Activated naive CD4-positive, alpha-beta T cell treated with Interleukin-2 at 50 U/mL for 16 hours (primary cell): ENCODE measurements around the gene FAXC.
"Not testable (repeated sequence)": the region's sequence is repeated elsewhere in the genome, so short reads cannot be mapped to it uniquely, and the experiment has no call there.

Source experiments
- DNase-seq: peaks from one replicate; pipeline ENCODE4 v3.0.0-alpha.2; 2020

FAXC gene

DNA sequence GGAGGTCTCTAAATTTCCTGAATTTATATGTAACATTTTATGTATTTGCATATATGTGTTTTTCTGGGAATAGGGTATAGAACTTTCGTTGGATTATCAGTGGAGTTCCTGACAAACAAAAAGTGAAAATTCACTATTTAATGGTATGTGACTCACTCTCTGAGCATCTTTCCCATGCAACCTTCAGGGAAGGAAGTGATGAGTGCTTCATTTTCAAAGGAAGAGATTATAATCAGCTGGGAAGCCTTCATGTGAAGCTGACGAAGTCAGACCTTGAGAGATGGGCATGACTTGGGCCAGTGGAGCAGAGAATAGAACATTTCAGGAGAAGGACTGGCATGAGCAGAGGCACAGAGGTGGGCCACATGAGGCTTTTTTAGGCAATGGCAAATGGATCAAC, 72.7 kb downstream of the FAXC start:
- no peak for DNase-seq

DNA sequence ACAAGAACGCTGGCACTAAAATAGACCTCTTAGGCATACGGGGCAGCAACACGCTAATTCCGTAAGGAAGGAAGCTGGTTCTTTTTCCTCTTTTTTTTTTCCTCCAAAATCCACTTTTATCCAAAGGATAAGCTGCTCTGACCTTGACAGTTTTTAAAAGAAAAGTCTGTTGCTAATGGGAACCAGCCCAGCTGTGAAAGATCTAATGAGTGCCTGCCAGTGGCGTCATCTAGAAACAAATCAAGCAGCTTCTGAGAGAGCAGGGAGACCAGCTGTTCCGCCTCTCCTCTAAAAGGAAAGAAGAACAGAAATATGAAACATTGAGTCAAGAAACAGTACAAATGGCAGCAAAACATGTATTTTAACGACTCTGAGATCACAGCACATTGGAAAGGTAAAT, 78.6 kb downstream of the FAXC start:
- no peak for DNase-seq

DNA sequence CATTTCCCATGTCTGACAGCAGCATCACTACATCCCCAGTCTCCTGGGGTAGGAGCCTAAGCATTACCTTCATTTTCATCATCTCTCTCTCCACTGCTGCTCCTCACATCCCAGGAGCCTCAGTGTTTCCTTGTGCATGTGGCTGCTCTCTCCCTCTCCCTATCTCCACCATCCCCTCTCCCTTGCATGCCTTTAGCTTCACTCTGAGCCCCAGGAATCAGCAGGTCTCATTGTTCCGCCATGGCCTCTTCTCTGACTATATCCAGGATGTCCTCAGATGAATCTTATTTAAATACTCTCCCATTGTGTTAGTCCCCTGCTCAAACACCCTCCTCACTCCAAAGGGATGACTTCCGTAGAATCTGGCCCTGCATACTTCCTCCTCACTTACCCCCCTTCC, 79.4 kb downstream of the FAXC start:
- DNase-seq = no peak

DNA sequence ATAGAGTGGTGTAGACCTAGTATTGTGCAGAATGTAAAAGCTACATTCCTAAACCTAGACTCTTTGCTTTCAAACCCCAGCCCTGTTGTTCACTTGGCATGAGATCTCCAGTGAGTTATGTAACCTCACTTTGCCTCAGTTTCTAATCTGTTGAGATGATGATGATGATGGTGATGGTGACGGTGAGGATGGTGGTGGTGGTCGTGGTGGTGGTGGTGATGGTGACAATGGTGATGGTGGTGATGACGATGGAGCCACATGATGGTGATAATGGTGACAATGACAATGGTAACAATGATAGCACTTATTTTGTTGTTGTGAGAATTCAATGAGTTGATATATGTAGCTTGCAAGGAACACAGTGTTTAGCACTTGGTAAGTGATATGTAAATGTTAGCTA, 80.3 kb downstream of the FAXC start:
- no peak for DNase-seq

DNA sequence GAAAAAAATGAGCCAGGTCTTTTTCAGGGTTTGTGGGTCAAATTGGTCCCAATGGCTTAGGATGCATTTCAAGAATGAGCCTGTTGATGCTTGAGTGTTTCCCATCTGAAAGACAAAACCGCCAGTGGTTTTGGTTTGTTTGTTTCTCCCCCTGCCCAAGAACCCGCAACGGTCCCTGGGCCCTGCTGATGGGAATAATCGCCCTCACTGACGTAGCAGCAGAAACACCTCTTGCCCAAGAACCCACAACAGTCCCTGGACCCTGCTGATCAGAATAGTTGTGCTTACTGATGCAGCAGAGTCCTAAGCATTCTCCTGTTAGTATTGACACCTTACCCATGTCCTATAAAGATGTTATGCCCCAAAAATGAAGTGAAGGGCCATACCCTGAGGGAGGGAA, 82.5 kb downstream of the FAXC start:
- DNase-seq = not testable (repeated sequence)

DNA sequence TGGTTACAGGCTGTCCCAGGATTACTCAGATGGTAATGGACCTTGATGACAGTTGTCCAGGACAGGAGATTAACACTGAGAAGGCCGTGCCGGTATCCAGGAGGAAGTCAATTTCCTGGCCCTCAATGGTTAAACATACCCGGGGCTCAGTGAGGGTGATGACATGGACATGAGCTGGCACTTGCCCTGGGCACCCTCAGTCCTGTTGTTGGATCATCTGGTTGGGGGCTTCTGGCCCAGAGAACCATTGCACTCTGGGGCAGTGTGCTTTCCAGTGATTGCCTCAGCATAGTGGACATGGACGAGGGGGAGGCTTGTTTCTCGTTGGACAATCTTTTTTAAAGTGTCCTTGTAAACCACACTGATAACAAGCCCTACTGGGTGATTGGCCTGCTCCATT, 84.0 kb downstream of the FAXC start:
- DNase-seq = not testable (repeated sequence)

DNA sequence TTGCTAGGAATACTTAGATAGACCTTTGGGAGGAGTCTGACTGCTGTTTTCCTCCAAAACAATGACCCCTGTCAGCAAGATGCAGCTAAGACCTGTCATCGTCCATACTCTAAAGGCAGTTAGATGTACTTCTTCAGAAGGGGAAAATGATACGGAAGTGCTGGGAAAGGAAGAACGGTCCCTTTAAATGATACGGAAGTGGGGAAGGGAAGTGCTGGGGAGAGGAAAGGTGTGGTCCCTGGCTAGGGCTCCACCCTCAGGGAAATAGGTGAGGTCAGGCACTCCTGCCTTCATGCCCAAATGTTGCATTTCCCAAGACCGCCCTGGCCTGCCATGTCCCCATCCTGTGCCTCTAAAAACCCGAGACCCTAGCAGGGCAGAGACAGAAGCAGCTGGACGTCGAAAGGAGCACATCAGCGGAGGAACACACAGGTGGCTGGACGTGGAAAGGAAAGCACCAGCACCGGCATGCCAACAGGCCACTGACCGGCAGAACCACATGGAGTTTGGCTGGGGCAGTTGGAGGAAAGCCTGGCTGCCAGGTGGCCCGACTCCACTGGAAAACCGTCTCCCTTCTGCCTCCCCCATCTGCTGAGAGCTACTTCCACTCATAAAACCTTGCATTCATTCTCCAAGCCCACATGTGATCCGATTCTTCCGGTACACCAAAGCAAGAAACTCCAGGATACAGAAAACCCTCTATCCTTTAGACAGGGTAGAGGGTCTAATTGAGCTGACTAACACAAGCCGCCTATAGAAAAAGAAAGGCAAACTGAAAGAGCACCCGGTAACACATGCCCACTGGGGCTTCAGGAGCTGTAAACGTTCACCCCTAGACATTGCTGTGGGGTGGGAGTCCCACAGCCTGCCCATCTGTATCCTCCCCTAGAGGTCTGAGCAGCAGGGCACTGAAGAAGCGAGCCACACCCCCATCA, 94.6 kb downstream of the FAXC start:
- no peak for DNase-seq

DNA sequence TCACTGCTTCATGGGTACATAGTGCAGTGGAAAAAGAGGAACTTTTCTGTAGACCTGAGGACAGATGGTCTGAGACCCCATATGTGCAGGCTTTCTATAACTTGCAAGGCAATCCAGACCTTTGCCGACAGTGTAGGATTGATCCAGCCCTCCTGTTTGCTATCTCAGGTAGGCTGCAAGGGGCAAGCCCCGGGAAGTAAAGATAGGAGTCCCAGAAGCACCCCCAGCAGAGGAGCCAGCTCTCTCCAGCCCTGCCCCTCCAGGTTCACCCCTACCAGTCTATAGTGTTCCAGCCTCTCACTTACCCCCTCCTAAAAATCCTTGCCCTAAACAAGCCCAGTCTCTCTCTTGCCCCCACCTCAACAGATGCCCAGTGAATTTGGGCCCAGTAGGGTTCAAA, 96.2 kb downstream of the FAXC start:
- DNase-seq = no peak

DNA sequence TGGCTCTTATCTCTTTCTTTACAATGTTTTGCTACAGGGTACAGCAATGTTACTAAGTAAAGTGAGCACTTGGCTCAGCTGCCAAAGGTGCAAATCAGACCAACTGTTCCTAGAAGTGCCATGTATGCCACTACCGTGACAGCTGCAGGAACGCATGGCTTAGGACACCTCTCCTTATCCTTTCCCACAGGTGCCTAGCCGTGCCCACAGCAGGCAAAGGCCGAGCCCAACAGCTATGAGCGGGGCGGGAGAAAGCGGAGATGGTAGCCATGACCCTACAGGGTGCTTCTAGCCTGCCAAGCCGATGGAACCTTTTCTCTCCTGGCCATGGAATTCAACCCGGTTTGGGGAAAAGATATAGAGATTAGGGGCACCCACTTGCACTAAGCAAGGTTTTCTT, 97.1 kb downstream of the FAXC start:
- DNase-seq = no peak

DNA sequence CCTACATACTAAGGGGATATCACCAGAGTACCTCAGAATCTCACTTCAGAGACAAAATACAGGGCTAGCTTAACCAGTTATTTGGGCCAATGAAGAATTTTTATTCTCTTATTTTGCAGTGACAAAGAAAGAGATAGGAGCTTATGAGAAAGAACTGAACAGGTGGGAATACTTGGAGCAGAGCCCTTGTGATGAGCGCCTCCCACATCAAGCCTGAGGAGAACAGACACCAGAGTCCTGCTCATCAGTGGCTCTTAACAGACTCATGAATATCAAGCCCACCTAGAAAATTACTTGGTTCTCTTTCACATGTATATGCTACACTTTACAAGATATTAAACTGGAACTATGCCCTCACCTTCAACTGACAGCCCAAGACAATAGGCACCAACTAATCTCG, 99.0 kb downstream of the FAXC start:
- no peak for DNase-seq

DNA sequence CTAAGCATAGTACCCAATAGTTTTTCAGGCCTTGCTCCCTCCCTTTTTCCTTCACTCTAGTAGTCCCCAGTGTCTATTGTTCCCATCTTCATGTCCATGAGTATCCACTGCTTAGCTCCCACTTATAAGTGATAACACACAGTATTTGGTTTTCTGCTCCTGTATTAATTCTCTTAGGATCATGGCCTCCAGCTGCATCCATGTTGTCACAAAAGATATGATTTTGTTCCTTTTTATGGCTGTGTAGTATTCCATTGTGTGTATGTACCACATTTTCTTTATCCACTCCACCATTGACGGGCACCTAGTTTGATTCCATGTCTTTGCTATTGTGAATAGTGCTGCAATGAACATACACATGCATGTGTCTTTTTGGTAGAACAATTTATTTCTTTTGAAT, 102.9 kb downstream of the FAXC start:
- no peak for DNase-seq

DNA sequence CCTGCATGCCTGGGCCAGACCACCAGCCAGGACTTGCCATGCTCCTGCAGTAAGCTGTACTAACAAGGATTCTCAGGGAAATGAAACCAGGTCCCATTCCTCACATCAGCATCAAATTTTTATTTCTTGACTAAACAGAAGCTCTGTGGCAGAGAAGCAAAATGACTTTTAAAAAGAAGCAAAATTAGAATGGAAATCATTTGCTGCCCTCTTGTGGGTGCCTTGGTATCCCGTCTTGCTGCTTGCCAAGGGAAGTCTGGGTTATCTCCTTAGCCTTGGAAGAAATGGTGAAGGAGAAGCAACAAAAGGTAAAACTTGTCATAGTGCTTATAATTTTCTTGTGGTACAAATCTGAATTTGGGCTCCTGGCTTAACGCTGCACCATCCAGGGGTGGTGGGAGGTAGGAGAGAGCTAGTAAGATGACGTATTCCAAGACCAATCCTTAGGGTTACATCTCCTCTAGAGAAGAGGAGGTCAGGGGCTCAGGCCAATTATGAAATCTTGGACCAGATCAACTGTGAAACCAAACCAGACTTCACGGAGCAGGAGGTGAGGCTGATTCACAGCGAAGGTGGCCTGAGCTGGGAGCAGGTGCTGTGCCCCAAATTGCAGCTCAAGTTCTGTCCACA, 107.5 kb downstream of the FAXC start:
- no peak for DNase-seq

DNA sequence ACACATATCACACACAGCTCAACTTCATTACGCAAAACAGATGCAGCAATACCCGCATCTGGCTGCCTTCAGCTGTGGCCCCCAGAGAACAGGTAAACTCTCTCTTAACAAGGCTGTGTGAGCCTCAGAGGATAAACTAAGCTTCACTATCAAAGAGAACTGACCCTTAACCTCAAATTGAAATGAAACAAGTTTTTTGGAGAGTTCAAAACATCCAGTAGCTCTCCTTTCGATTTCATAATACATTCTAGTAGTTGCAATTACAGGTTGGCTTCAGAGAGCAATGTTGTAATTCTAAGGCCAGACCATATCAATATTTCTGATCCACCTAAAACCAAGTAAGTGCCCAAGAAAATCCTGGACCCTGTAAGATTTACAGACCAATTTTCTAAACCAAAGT, 113.5 kb downstream of the FAXC start:
- DNase-seq = no peak

DNA sequence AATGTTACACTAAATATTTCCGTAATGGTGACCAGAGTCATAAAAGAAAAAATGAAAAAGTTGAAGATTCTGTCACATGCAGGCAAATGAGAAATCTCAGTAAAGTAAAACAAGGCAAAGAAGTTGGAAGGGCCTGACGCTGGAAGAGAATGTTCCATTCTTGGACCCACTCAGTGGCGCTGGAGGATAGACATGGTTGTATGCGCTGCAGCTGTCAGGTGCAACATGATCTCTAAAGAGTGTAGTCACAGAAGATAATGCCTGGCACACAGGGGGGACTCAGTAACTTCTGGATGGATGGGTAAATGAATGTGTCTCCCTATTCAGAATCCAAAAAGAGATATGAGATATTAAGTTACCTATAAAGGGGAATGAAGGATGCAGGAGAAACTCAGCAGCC, 116.3 kb downstream of the FAXC start:
- no peak for DNase-seq

DNA sequence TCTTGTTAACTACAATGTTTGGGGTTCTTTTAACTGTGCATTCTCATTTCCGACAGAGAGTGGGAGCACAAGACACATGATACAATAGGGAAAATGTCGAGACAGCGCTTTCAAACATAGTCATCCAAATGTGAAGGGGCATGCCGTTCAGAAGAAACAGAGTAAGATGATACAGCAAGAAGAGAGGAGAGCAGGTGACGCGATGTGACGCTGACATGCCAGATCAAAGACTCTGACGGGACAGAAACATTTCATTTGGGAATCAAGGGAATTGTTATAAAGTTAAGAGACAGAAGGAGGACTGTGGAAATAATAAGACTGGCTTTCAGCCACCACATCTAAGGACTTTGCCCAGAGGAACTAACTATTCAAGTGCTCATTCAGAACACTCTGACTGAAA, 117.4 kb downstream of the FAXC start:
- DNase-seq = no peak

DNA sequence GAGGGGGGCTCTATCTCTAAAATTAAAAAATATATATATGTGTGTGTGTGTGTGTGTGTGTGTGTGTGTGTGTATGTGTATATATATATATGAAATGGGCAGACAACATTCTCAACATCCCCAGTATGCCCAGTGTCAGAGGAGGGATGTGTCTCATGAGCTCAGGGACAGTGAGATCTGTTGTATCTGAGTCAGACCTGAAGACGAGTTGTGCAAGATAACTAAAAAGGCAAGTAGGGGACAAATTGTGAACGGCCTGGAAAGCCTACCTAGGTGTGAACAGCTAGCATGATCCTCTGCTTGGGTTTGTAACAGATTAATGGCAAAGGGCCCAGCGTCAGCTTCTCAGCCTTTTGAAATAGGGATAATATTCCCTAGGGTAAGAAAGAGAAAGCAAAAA, 124.3 kb downstream of the FAXC start:
- DNase-seq = no peak
